ENCODE results near the gene ZAP70.
"Not testable (repeated sequence)": the region's sequence is repeated elsewhere in the genome, so short reads cannot be mapped to it uniquely, and the experiment has no call there.

The ZAP70 gene

GRCh38 chr2:97671526-97671925, 41.9 kb upstream of the ZAP70 start:
- Histone ChIP-seq H3K4me2 (ENCODE audit: low read length) (no peak overlapping the region), H3K27ac (ENCODE audit: low read depth, low read length) (no peak overlapping the region), H3K4me1 (ENCODE audit: control insufficient read depth, low read length) (peaks cover 3% of the 10 kb centered on the region; the same call in 1 of the 2 replicates), H3K27me3 (ENCODE audit: control insufficient read depth, low read length) (no peaks in the 10 kb centered on the region), H3K9me3 (ENCODE audit: control insufficient read depth, insufficient read depth, low read length) (no peaks in the 10 kb centered on the region), H3K9me2 (replicated peaks; ENCODE audit: control insufficient read depth, low read length) (no peaks in the 10 kb centered on the region), H4K20me1 (ENCODE audit: control insufficient read depth, insufficient read depth, low read depth, low read length) (no peaks in the 10 kb centered on the region), H3K36me3 (ENCODE audit: control insufficient read depth, low read length) (no peaks in the 10 kb centered on the region), H3F3A (ENCODE audit: control insufficient read depth, insufficient read depth) (no peaks in the 10 kb centered on the region), H3K4me3 (ENCODE audit: low read length) (no peak overlapping the region), H3K79me2 (ENCODE audit: control insufficient read depth, low read length) (no peaks in the 10 kb centered on the region)
- TF ChIP-seq EZH2phosphoT487 (IDR thresholded peaks at IDR 0.05; ENCODE audit: borderline replicate concordance, low read length) = no peak

- not testable (repeated sequence) for H3K4me1 ChIP-seq (ENCODE audit: control insufficient read depth, low read length); H3K79me2 ChIP-seq (ENCODE audit: control insufficient read depth, low read length); H3K9me3 ChIP-seq (ENCODE audit: control insufficient read depth, insufficient read depth, low read length); H3K36me3 ChIP-seq (ENCODE audit: control insufficient read depth, low read length); H3F3A ChIP-seq (ENCODE audit: control insufficient read depth, insufficient read depth); H3K27ac ChIP-seq (ENCODE audit: low read depth, low read length); H3K4me3 ChIP-seq (ENCODE audit: low read length); H3K27me3 ChIP-seq (ENCODE audit: control insufficient read depth, low read length); H3K4me2 ChIP-seq (ENCODE audit: low read length); H4K20me1 ChIP-seq (ENCODE audit: control insufficient read depth, insufficient read depth, low read depth, low read length); H3K9me2 ChIP-seq (replicated peaks; ENCODE audit: control insufficient read depth, low read length)
These were observed 40.7 kb upstream of the ZAP70 start for GRCh38 chr2:97672606-97673140.

GRCh38 chr2:97673182-97673914, 40.0 kb upstream of the ZAP70 start:
- Histone ChIP-seq H3K27me3 (ENCODE audit: control insufficient read depth, low read length) (no peaks in the 10 kb centered on the region; the same call in 1 of the 2 replicates), H4K20me1 (ENCODE audit: control insufficient read depth, insufficient read depth, low read depth, low read length) (no peaks in the 10 kb centered on the region), H3K4me2 (ENCODE audit: low read length) (no peak overlapping the region), H3K4me3 (ENCODE audit: low read length) (no peak overlapping the region), H3K27ac (ENCODE audit: low read depth, low read length) (no peak overlapping the region), H3K4me1 (ENCODE audit: control insufficient read depth, low read length) (peaks cover 3% of the 10 kb centered on the region; the same call in 1 of the 2 replicates), H3K9me2 (replicated peaks; ENCODE audit: control insufficient read depth, low read length) (no peaks in the 10 kb centered on the region), H3F3A (ENCODE audit: control insufficient read depth, insufficient read depth) (no peaks in the 10 kb centered on the region), H3K79me2 (ENCODE audit: control insufficient read depth, low read length) (no peaks in the 10 kb centered on the region), H3K9me3 (ENCODE audit: control insufficient read depth, insufficient read depth, low read length) (no peaks in the 10 kb centered on the region), H3K36me3 (ENCODE audit: control insufficient read depth, low read length) (no peaks in the 10 kb centered on the region)
- TF ChIP-seq CTCF (IDR thresholded peaks at IDR 0.05; ENCODE audit: low read depth, low read length, poor library complexity, severe bottlenecking) = no peak
- TF ChIP-seq EZH2phosphoT487 (IDR thresholded peaks at IDR 0.05; ENCODE audit: borderline replicate concordance, low read length) = no peak

- no peak overlapping the region for H3K4me2 ChIP-seq (ENCODE audit: low read length)
- no peaks in the 10 kb centered on the region for H3K9me3 ChIP-seq (ENCODE audit: control insufficient read depth, insufficient read depth, low read length)
- H3K9me2 ChIP-seq (replicated peaks; ENCODE audit: control insufficient read depth, low read length) = no peaks in the 10 kb centered on the region
- H3F3A ChIP-seq (ENCODE audit: control insufficient read depth, insufficient read depth) = no peaks in the 10 kb centered on the region
- no peaks in the 10 kb centered on the region for H3K36me3 ChIP-seq (ENCODE audit: control insufficient read depth, low read length)
- no peak overlapping the region for H3K4me3 ChIP-seq (ENCODE audit: low read length)
- TF ChIP-seq CTCF (IDR thresholded peaks at IDR 0.05; ENCODE audit: low read depth, low read length, poor library complexity, severe bottlenecking) = no peak
- TF ChIP-seq EZH2phosphoT487 (IDR thresholded peaks at IDR 0.05; ENCODE audit: borderline replicate concordance, low read length) = no peak
- no peak overlapping the region for H3K27ac ChIP-seq (ENCODE audit: low read depth, low read length)
- no peaks in the 10 kb centered on the region for H4K20me1 ChIP-seq (ENCODE audit: control insufficient read depth, insufficient read depth, low read depth, low read length)
- H3K79me2 ChIP-seq (ENCODE audit: control insufficient read depth, low read length) = no peaks in the 10 kb centered on the region
- no peaks in the 10 kb centered on the region; the same call in 1 of the 2 replicates for H3K27me3 ChIP-seq (ENCODE audit: control insufficient read depth, low read length)
- peaks cover 3% of the 10 kb centered on the region; the same call in 1 of the 2 replicates for H3K4me1 ChIP-seq (ENCODE audit: control insufficient read depth, low read length)
These were observed 39.5 kb upstream of the ZAP70 start for GRCh38 chr2:97673915-97674283.

All from DOHH2 (cell line).